AG04450 (cell line): Measurements from ENCODE around the gene FRMD4A. TPM values are rescaled to one million over a fixed set of nuclear protein-coding genes. Genes with fewer than 3 reads are reported as not detected.

Experiments
- CTCF ChIA-PET: fragments of 300-600, 350-600 bp; formaldehyde crosslinking; extraction: SDS; loops from one replicate; lab custom pipeline; 2022; ENCODE audit warnings: antibody characterized with exemption, inconsistent platforms; lab: Charles Lee
- POLR2A ChIA-PET: fragments of 350-600 bp; formaldehyde crosslinking; extraction: SDS; loops from one replicate; lab custom pipeline; 2021; ENCODE audit warnings: antibody characterized with exemption, inconsistent platforms; lab: Yijun Ruan, JAX
- DNase-seq: peaks from one replicate; pipeline ENCODE4 v3.0.0-alpha.2; 2011; ENCODE audit warnings: low read depth, low spot score
- H3K27ac ChIP-seq: one replicate; pipeline ENCODE4 v1.5.1; 2012; ENCODE audit warnings: low read depth, low read length, control low read depth
- H3K27me3 ChIP-seq: one replicate; pipeline ENCODE4 v1.6.0; 2012; ENCODE audit warnings: low read length; ENCODE audit not compliant: control insufficient read depth, insufficient read depth
- H3K4me3 ChIP-seq: 2 replicates; pipeline ENCODE4 v1.5.1; 2011; ENCODE audit warnings: mild to moderate bottlenecking, low read depth, low read length, control low read depth
- H3K9me3 ChIP-seq: 2 replicates; pipeline ENCODE4 v1.5.1; 2012; ENCODE audit warnings: low read length; ENCODE audit not compliant: control insufficient read depth, insufficient read depth
- CTCF ChIP-seq: IDR thresholded peaks from 2 replicates; pipeline ENCODE4 v1.5.1; 2011; ENCODE audit warnings: low read depth, low read length, control low read depth, inconsistent platforms
- polyA plus RNA-seq: library from polyadenylated mRNA; depleted of rRNA; stranded (reverse); fragments of >200 nt; gene quantifications from 2 replicates; pipeline ENCODE4 v1.2.3, GENCODE V29; 2011

Gene FRMD4A
- polyA plus RNA-seq, 1 experiment = 45.7 TPM

DNA sequence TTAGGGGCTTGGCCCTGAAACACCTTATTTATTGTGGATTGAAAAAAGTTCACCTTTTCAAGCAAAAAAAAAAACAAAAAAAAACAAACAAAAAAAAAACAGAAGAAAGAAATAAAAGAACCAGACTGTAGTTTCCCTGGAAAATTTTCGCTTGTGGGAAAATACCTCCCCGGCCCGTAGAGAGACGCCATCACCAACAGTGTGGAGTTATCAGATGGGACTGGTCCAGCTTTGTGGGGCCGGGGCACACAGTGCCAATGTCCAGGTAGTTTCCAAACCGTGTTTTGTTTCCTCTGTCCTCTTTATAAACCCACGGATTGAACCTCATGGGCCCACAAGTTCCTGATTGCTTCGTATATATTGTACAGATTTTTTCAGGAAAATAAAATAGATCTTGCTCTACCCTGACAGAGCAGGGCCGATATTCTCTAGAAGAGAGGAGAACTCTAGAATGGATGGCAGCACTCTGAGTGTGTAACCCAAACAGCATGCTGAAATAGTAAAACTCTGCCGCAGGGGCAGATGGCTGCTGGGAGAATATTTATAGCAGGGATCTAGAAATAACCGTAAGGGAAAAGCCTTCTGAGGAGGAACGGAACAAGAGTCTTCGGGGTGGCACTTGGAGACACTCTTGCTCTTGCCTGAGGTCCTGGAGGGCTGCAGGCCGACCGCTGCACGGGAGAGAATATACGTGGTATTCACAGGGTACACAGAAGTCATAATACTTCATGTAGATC lies 241.0 kb downstream of the FRMD4A start:
- no peak overlapping the region for H3K4me3 ChIP-seq
- no peak overlapping the region for H3K27ac ChIP-seq
- TF ChIP-seq CTCF = no peak
- ChIA-PET POLR2A (no interaction called here), CTCF (no interaction called here)
- peaks cover 7% of the 10 kb centered on the region for H3K9me3 ChIP-seq
- DNase-seq = no peak
- no peaks in the 10 kb centered on the region for H3K27me3 ChIP-seq

DNA sequence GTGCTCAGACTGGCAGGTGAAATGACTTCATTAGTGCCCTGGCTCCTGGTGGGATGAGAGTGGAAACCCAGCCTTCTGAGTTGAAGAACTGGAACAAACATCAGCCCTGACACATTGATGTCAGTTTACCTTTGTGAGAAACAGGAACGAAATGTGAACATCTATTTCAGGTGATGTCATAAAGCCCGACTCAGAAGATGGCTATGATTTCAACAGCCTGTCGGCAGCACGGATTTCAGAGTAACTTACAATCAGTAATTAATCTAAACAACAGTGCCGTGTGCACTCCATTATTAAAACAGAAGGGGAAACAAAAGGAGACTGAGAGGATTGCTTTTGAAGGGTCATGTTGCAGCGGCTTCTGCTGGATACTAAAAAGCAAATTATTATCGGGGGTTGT lies 243.2 kb downstream of the FRMD4A start:
- no peak for DNase-seq

GRCh38 chr10:14086596-14086995 lies 244.1 kb downstream of the FRMD4A start:
- no peak overlapping the region for H3K4me3 ChIP-seq
- DNase-seq = peak; percentile 11
- peaks cover 7% of the 10 kb centered on the region for H3K9me3 ChIP-seq
- ChIA-PET CTCF (interaction anchor here (1.0 kb wide), 1 partner anchor 300 kb away, joined by 3 read pairs; no protein-coding TSS in a partner anchor), POLR2A (interaction anchor here (0.7 kb wide), 1 partner anchor 12 kb away, joined by 3 read pairs; no protein-coding TSS in a partner anchor)
- peak overlapping the region; percentile 47 for H3K27ac ChIP-seq
- no peak for TF ChIP-seq CTCF
- H3K27me3 ChIP-seq = no peaks in the 10 kb centered on the region

More for the DNA sequence above, 243.2 kb downstream of the FRMD4A start:
- H3K27me3 ChIP-seq = no peaks in the 10 kb centered on the region
- no peak overlapping the region for H3K4me3 ChIP-seq
- H3K27ac ChIP-seq = no peak overlapping the region
- ChIA-PET CTCF (interaction anchor here (1.0 kb wide), 1 partner anchor 301 kb away, joined by 3 read pairs; no protein-coding TSS in a partner anchor), POLR2A (no interaction called here)
- no peak for TF ChIP-seq CTCF
- peaks cover 7% of the 10 kb centered on the region for H3K9me3 ChIP-seq

DNA sequence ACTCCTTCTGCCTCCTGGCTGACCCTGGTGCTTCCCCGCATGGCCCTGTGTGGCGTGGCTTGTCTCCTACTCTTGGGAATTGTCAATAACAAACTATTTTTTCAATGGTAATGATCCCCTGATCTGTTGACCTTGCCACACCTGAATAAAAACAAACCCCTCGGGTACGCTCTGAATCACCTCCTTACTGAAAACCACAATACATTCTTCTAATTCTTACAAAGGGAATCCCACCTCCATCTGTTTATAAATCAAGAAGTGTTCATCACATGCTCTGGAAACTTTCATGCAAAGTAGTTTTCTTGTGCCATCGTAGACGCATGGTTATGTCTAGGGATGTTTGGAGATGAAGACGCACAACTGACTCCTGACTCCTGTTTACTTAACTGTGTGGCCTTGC lies 245.8 kb downstream of the FRMD4A start:
- Histone ChIP-seq H3K27ac (no peak overlapping the region), H3K9me3 (peaks cover 7% of the 10 kb centered on the region), H3K27me3 (no peaks in the 10 kb centered on the region), H3K4me3 (no peak overlapping the region)
- ChIA-PET CTCF (interaction anchor here (1.4 kb wide), 1 partner anchor 9 kb away, joined by 6 read pairs; no protein-coding TSS in a partner anchor), POLR2A (no interaction called here)
- DNase-seq = peak; percentile 34
- TF ChIP-seq CTCF = no peak

DNA sequence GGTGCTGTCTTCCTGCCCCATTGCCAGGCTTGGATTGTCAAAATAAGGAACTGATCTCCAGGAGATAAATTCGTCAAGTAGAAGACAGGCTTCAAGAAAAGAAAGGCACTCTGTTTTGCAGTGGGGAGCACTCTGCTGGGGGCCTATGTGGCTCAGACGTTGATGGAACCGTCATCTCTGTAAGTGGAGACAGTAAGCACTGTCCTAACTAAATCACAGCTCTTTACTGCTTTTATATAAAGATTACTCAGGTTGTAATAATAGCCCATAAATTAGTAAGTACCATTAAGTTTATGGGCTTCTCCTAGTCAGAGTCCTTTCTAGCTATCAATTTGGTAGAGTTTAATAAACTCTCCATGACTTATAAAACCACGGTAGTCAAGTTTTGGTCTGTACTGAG lies 249.9 kb downstream of the FRMD4A start:
- CTCF ChIA-PET = no interaction called here
- POLR2A ChIA-PET = no interaction called here
- Histone ChIP-seq H3K4me3 (no peak overlapping the region), H3K27ac (no peak overlapping the region), H3K9me3 (peaks cover 14% of the 10 kb centered on the region), H3K27me3 (no peaks in the 10 kb centered on the region)
- DNase-seq = no peak
- TF ChIP-seq CTCF = no peak
